Neuronal stem cell (in vitro differentiated cells): ENCODE data around the gene CMC1.

Source experiments
- DNase-seq: peaks from one replicate; pipeline ENCODE4 v3.0.0-alpha.2; 2013; ENCODE audit warnings: low spot score
- H2AFZ ChIP-seq: one replicate; pipeline ENCODE4 v1.6.1; 2013; ENCODE audit warnings: mild to moderate bottlenecking, low read length, inconsistent platforms
- H2AK5ac ChIP-seq: 2 replicates; pipeline ENCODE4 v1.6.1; 2013; ENCODE audit warnings: low read depth, mild to moderate bottlenecking, inconsistent platforms, low read length, moderate library complexity, mixed read lengths
- H2BK120ac ChIP-seq: 2 replicates; pipeline ENCODE4 v1.6.1; 2013; ENCODE audit warnings: low read depth, mild to moderate bottlenecking, inconsistent platforms, low read length, moderate library complexity, mixed read lengths
- H2BK12ac ChIP-seq: one replicate; pipeline ENCODE4 v1.6.1; 2013; ENCODE audit warnings: low read length, inconsistent platforms
- H2BK15ac ChIP-seq: 2 replicates; pipeline ENCODE4 v1.6.1; 2013; ENCODE audit warnings: mild to moderate bottlenecking, low read length, inconsistent platforms, mixed read lengths
- H2BK5ac ChIP-seq: one replicate; pipeline ENCODE4 v1.6.1; 2013; ENCODE audit warnings: inconsistent platforms, mild to moderate bottlenecking, low read length, moderate library complexity
- H3K14ac ChIP-seq: one replicate; pipeline ENCODE4 v1.6.1; 2013; ENCODE audit warnings: low read length, inconsistent platforms
- H3K18ac ChIP-seq: 2 replicates; pipeline ENCODE4 v1.6.1; 2013; ENCODE audit warnings: low read length, inconsistent platforms
- H3K23ac ChIP-seq: 2 replicates; pipeline ENCODE4 v1.6.1; 2013; ENCODE audit warnings: low read depth, mild to moderate bottlenecking, mixed read lengths, low read length, inconsistent platforms; ENCODE audit not compliant: poor library complexity
- H3K27ac ChIP-seq: replicated peaks from 3 replicates; pipeline ENCODE4 v1.5.1; 2013; ENCODE audit warnings: low read length, inconsistent platforms
- H3K27me3 ChIP-seq, 3 experiments: 2 replicates each; pipeline ENCODE4 v1.6.1; 2013; ENCODE audit warnings: low read length in 3 of 3, mild to moderate bottlenecking in 2 of 3, inconsistent platforms in 1 of 3, low read depth in 1 of 3, mixed read lengths in 1 of 3, moderate library complexity in 1 of 3; ENCODE audit not compliant: control insufficient read depth in 3 of 3, insufficient read depth in 3 of 3
- H3K36me3 ChIP-seq, 2 donors: replicated peaks in 1 of 2; 2 replicates each; pipeline ENCODE4 v1.6.1; 2013; ENCODE audit warnings: low read length in 2 of 2; ENCODE audit not compliant: control insufficient read depth in 2 of 2, insufficient read depth in 2 of 2
- H3K4ac ChIP-seq: 2 replicates; pipeline ENCODE4 v1.6.1; 2013; ENCODE audit warnings: inconsistent platforms, mild to moderate bottlenecking, low read length, moderate library complexity
- H3K4me1 ChIP-seq, 2 donors: 1 replicate in 1 of 2; 2 replicates in 1 of 2; pipeline ENCODE4 v1.6.1; 2013; ENCODE audit warnings: low read length in 2 of 2, low read depth in 1 of 2; ENCODE audit not compliant: control insufficient read depth in 2 of 2, insufficient read depth in 1 of 2
- H3K4me2 ChIP-seq: one replicate; pipeline ENCODE4 v1.6.1; 2013; ENCODE audit warnings: mild to moderate bottlenecking, low read length, inconsistent platforms; ENCODE audit not compliant: insufficient read depth, poor library complexity, severe bottlenecking
- H3K4me3 ChIP-seq, 2 donors: 2 replicates each; pipeline ENCODE4 v1.5.1; 2013; ENCODE audit warnings: low read length in 2 of 2, mild to moderate bottlenecking in 2 of 2, inconsistent platforms in 1 of 2, moderate library complexity in 1 of 2
- H3K79me1 ChIP-seq: one replicate; pipeline ENCODE4 v1.6.1; 2013; ENCODE audit warnings: low read depth, mild to moderate bottlenecking, inconsistent platforms, low read length, moderate library complexity
- H3K9ac ChIP-seq: one replicate; pipeline ENCODE4 v1.6.1; 2013; ENCODE audit warnings: mild to moderate bottlenecking, low read depth, low read length, inconsistent platforms; ENCODE audit not compliant: poor library complexity
- H3K9me3 ChIP-seq, 2 donors: replicated peaks in 1 of 2; 2 replicates each; pipeline versions ENCODE3 to v1.6.1; 2013; ENCODE audit warnings: low read length in 2 of 2, mild to moderate bottlenecking in 2 of 2, inconsistent platforms in 1 of 2, low read depth in 1 of 2, mixed read lengths in 1 of 2, moderate library complexity in 1 of 2; ENCODE audit not compliant: control insufficient read depth in 2 of 2, insufficient read depth in 1 of 2
- H4K8ac ChIP-seq: one replicate; pipeline ENCODE4 v1.6.1; 2013; ENCODE audit warnings: low read depth, mild to moderate bottlenecking, inconsistent platforms, low read length, moderate library complexity
- H4K91ac ChIP-seq: one replicate; pipeline ENCODE4 v1.6.1; 2013; ENCODE audit warnings: low read length, low read depth, mild to moderate bottlenecking, inconsistent platforms; ENCODE audit not compliant: poor library complexity
- WGBS, 2 donors: extraction: QIAGEN DNeasy Blood & Tissue Kit; methylation state at CpG; one replicate each; pipeline ENCODE4 v1.1.7; 2013; ENCODE audit warnings: missing lambda C conversion rate in 2 of 2, mixed read lengths in 1 of 2; ENCODE audit not compliant: insufficient read length in 2 of 2, insufficient replicate concordance in 1 of 2; ENCODE audit errors: extremely low coverage in 2 of 2; 5-methylcytosine and 5-hydroxymethylcytosine counted together

Gene CMC1

GRCh38 chr3:28234454-28234853, 7.0 kb upstream of the CMC1 start:
- Histone ChIP-seq H2BK5ac (no peak overlapping the region), H2BK120ac (no peak overlapping the region), H3K27me3 (peaks cover 0 to 5% (median 0%) of the 10 kb centered on the region in 3 experiments), H3K18ac (no peak overlapping the region), H3K9me3 (no peaks in the 10 kb centered on the region), H3K4me2 (no peak overlapping the region), H3K9ac (no peak overlapping the region), H3K36me3 (no peaks in the 10 kb centered on the region), H3K79me1 (no peaks in the 10 kb centered on the region), H3K4me1 (peaks cover 0 to 2% of the 10 kb centered on the region in 2 donors), H2AK5ac (no peak overlapping the region), H3K4ac (no peak overlapping the region), H3K14ac (no peak overlapping the region), H3K23ac (no peak overlapping the region), H2BK12ac (no peak overlapping the region), H4K91ac (no peak overlapping the region), H3K4me3 (no peak overlapping the region), H2AFZ (no peak overlapping the region), H4K8ac (no peak overlapping the region), H2BK15ac (no peak overlapping the region), H3K27ac (no peak overlapping the region)
- DNase-seq, result no peak

GRCh38 chr3:28239108-28239507, 2.3 kb upstream of the CMC1 start:
- H3K4ac ChIP-seq, result no peak overlapping the region
- no peak overlapping the region for H3K4me2 ChIP-seq

GRCh38 chr3:28240441-28240840, 978 bp upstream of the CMC1 start:
- Histone ChIP-seq H3K4me1 (peaks cover 4% of the 10 kb centered on the region in 2 donors), H3K9me3 (no peaks in the 10 kb centered on the region), H3K27ac (no peak overlapping the region), H3K9ac (no peak overlapping the region), H3K79me1 (no peaks in the 10 kb centered on the region), H2BK12ac (no peak overlapping the region), H4K8ac (no peak overlapping the region), H2AK5ac (no peak overlapping the region), H3K4ac (no peak overlapping the region), H3K27me3 (no peaks in the 10 kb centered on the region), H2BK120ac (no peak overlapping the region), H3K36me3 (no peaks in the 10 kb centered on the region), H3K4me3 (no peak overlapping the region), H2BK15ac (no peak overlapping the region), H3K23ac (no peak overlapping the region), H2AFZ (peak overlapping the region; percentile 97), H3K18ac (no peak overlapping the region), H4K91ac (no peak overlapping the region), H3K4me2 (no peak overlapping the region), H3K14ac (no peak overlapping the region), H2BK5ac (no peak overlapping the region)
- no CpG with 5 or more reads among the region's 7 CpGs for WGBS, 2 donors
- DNase-seq, result no peak

More at GRCh38 chr3:28239108-28239507, 2.3 kb upstream of the CMC1 start:
- no peaks in the 10 kb centered on the region for H3K36me3 ChIP-seq
- DNase-seq, result no peak
- no peak overlapping the region for H2AK5ac ChIP-seq
- no peak overlapping the region for H3K18ac ChIP-seq
- H3K14ac ChIP-seq, result no peak overlapping the region
- peaks cover 4% of the 10 kb centered on the region in 2 donors for H3K4me1 ChIP-seq
- H3K27me3 ChIP-seq, result no peaks in the 10 kb centered on the region
- no peak overlapping the region for H2BK12ac ChIP-seq
- no peak overlapping the region for H3K4me3 ChIP-seq
- H3K9ac ChIP-seq, result no peak overlapping the region
- no peak overlapping the region for H4K8ac ChIP-seq
- H3K9me3 ChIP-seq, result no peaks in the 10 kb centered on the region
- H2AFZ ChIP-seq, result peak overlapping the region; percentile 43
- no peak overlapping the region for H2BK120ac ChIP-seq
- H3K23ac ChIP-seq, result no peak overlapping the region
- no peaks in the 10 kb centered on the region for H3K79me1 ChIP-seq
- H2BK5ac ChIP-seq, result no peak overlapping the region
- no peak overlapping the region for H3K27ac ChIP-seq
- H4K91ac ChIP-seq, result no peak overlapping the region
- no CpG with 5 or more reads among the region's 3 CpGs for WGBS, 2 donors
- H2BK15ac ChIP-seq, result no peak overlapping the region

- Histone ChIP-seq H3K79me1 (no peaks in the 10 kb centered on the region), H2AFZ (peak overlapping the region; percentile 97), H3K14ac (no peak overlapping the region), H3K4ac (no peak overlapping the region), H3K4me1 (peaks cover 4% of the 10 kb centered on the region in 2 donors), H4K91ac (no peak overlapping the region), H2BK15ac (no peak overlapping the region), H3K4me3 (peak overlapping the region in 1 of 2 donors; percentile 73), H3K4me2 (no peak overlapping the region), H3K9ac (no peak overlapping the region), H3K27me3 (no peaks in the 10 kb centered on the region), H2BK12ac (no peak overlapping the region), H3K23ac (no peak overlapping the region), H3K9me3 (no peaks in the 10 kb centered on the region), H2AK5ac (no peak overlapping the region), H4K8ac (no peak overlapping the region), H2BK5ac (no peak overlapping the region), H3K27ac (no peak overlapping the region), H2BK120ac (no peak overlapping the region), H3K36me3 (no peaks in the 10 kb centered on the region), H3K18ac (no peak overlapping the region)
- WGBS, 2 donors, result no CpG with 5 or more reads among the region's 3 CpGs
- DNase-seq, result no peak
Measured at GRCh38 chr3:28242519-28242918, 1.1 kb downstream of the CMC1 start.
